A549 (cell line): ENCODE data around the gene NTF3. TPM values are rescaled to one million over a fixed set of nuclear protein-coding genes. Genes with fewer than 3 reads are reported as not detected.
A peak's percentile ranks its signal among the peaks of the same experiment; 100 is the strongest.

Experiments
- ATAC-seq, 2 experiments: fragments of 200-7000 bp in 1 of 2; fragments of >200 bp in 1 of 2; cut with Nextera tagmentation in 1 of 2; cut with Tn5 transposase in 1 of 2; 3 replicates each; pipeline versions ENCODE4 v1.8.0 to v1.9.1; 2018 to 2020; ENCODE audit warnings: mild to moderate bottlenecking in 1 of 2, moderate library complexity in 1 of 2
- CTCF ChIA-PET: fragments of 300-600 bp; sonication (Branson Sonifier 250); formaldehyde crosslinking; extraction: SDS; loops from one replicate; lab custom pipeline; 2021; ENCODE audit warnings: antibody characterized with exemption, inconsistent platforms; lab: Yijun Ruan, JAX
- POLR2A ChIA-PET: fragments of 350-600 bp; formaldehyde crosslinking; extraction: SDS; loops from one replicate; lab custom pipeline; 2021; ENCODE audit warnings: antibody characterized with exemption, inconsistent platforms; lab: Yijun Ruan, JAX
- DNase-seq, 2 experiments: peaks; one replicate each; pipeline versions ENCODE4 v3.0.0 to v3.0.0-alpha.2; 2011 to 2016; ENCODE audit warnings: low read depth in 1 of 2, low spot score in 1 of 2
- FAIRE-seq: peaks from 2 replicates; lab custom pipeline; 2011; peaks lifted over from hg19 to GRCh38; lab: Jason Lieb, UNC
- H3K27ac ChIP-seq, 2 experiments: fragments of >200 bp; sonication (Bioruptor Twin); formaldehyde crosslinking; 3 replicates each; pipeline ENCODE4 v1.5.1; 2016 to 2017
- H3K4me1 ChIP-seq: fragments of >200 bp; sonication (Bioruptor Twin); formaldehyde crosslinking; 3 replicates; pipeline ENCODE4 v1.6.1; 2016
- H3K4me2 ChIP-seq: fragments of >200 bp; sonication (Bioruptor Twin); formaldehyde crosslinking; 3 replicates; pipeline ENCODE4 v1.6.1; 2016
- H3K4me3 ChIP-seq: fragments of >200 bp; sonication (Bioruptor Twin); formaldehyde crosslinking; 3 replicates; pipeline ENCODE4 v1.5.1; 2016
- H3K9me3 ChIP-seq: fragments of >200 bp; sonication (Bioruptor Twin); formaldehyde crosslinking; 3 replicates; pipeline ENCODE4 v1.6.1; 2016
- ATOH8 ChIP-seq: fragments of 250-450 bp; sonication (Bioruptor Pico); IDR thresholded peaks from 2 replicates; pipeline ENCODE4 v1.5.0; 2020; ENCODE audit warnings: low read depth, mild to moderate bottlenecking, moderate library complexity
- BCL3 ChIP-seq: fragments of >200 bp; sonication (Bioruptor Twin); formaldehyde crosslinking; IDR thresholded peaks from 3 replicates; pipeline ENCODE4 v1.6.1; 2016
- BHLHE40 ChIP-seq: IDR thresholded peaks from 2 replicates; pipeline ENCODE4 v1.6.1; 2012; ENCODE audit warnings: low read depth, low read length, inconsistent platforms
- CEBPB ChIP-seq, 2 experiments: fragments of >200 bp in 1 of 2; sonication (Bioruptor Twin) in 1 of 2; formaldehyde crosslinking in 1 of 2; IDR thresholded peaks; 2 replicates each; pipeline ENCODE4 v1.6.1; 2012 to 2016
- CHD2 ChIP-seq: fragments of 150-350 bp; IDR thresholded peaks from 2 replicates; pipeline ENCODE4 v1.6.1; 2014; ENCODE audit warnings: low read length; ENCODE audit not compliant: partially characterized antibody
- CTCF ChIP-seq: fragments of >200 bp; sonication (Bioruptor Twin); formaldehyde crosslinking; IDR thresholded peaks from 3 replicates; pipeline ENCODE4 v1.5.1; 2016
- EHF ChIP-seq: fragments of 250-450 bp; sonication (Bioruptor Pico); IDR thresholded peaks from 2 replicates; pipeline ENCODE4 v1.5.0; 2020; ENCODE audit warnings: mild to moderate bottlenecking
- EHMT2 ChIP-seq: fragments of 200-600 bp; sonication (generic); IDR thresholded peaks from 2 replicates; pipeline ENCODE4 v1.6.1; 2016; ENCODE audit warnings: antibody characterized with exemption, low read depth, mild to moderate bottlenecking, moderate library complexity
- FOSB ChIP-seq: fragments of 250-450 bp; sonication (Bioruptor Pico); IDR thresholded peaks from 2 replicates; pipeline ENCODE4 v1.5.0; 2020; ENCODE audit warnings: mild to moderate bottlenecking, moderate library complexity
- FOXS1 ChIP-seq: fragments of 250-450 bp; sonication (Bioruptor Pico); IDR thresholded peaks from 2 replicates; pipeline ENCODE4 v1.5.0; 2020; ENCODE audit warnings: mild to moderate bottlenecking, moderate library complexity
- HDAC2 ChIP-seq: fragments of 200-600 bp; sonication (generic); IDR thresholded peaks from 2 replicates; pipeline ENCODE4 v1.6.1; 2016
- HOXA7 ChIP-seq: fragments of 250-450 bp; sonication (Bioruptor Pico); IDR thresholded peaks from 2 replicates; pipeline ENCODE4 v1.5.0; 2020; ENCODE audit warnings: mild to moderate bottlenecking, moderate library complexity
- JUN ChIP-seq, 2 experiments: fragments of >200 bp; sonication (Bioruptor Twin); formaldehyde crosslinking; IDR thresholded peaks; 2 replicates in 1 of 2; 3 replicates in 1 of 2; pipeline ENCODE4 v1.6.1; 2016 to 2017
- JUNB ChIP-seq: fragments of >200 bp; sonication (Bioruptor Twin); formaldehyde crosslinking; IDR thresholded peaks from 2 replicates; pipeline ENCODE4 v1.6.1; 2016
- MAFK ChIP-seq: fragments of 450-650 bp; IDR thresholded peaks from 2 replicates; pipeline ENCODE4 v1.6.1; 2014; ENCODE audit not compliant: partially characterized antibody
- MAZ ChIP-seq: fragments of 150-350 bp; IDR thresholded peaks from 2 replicates; pipeline ENCODE4 v1.6.1; 2014; ENCODE audit warnings: antibody characterized with exemption, low read depth, low read length, borderline replicate concordance
- NFE2L2 ChIP-seq: fragments of 150-350 bp; conservative IDR thresholded peaks from 2 replicates; pipeline ENCODE4 v1.6.1; 2014; ENCODE audit warnings: low read length
- NR3C1 ChIP-seq: fragments of >200 bp; sonication (Bioruptor Twin); formaldehyde crosslinking; IDR thresholded peaks from 3 replicates; pipeline ENCODE4 v1.6.1; 2017
- POLR2AphosphoS2 ChIP-seq: conservative IDR thresholded peaks from 2 replicates; pipeline ENCODE4 v1.6.1; 2012; ENCODE audit warnings: low read length, improper control_type of control experiment, inconsistent platforms
- RAD21 ChIP-seq, 2 experiments: fragments of >200 bp in 1 of 2; sonication (Bioruptor Twin) in 1 of 2; formaldehyde crosslinking in 1 of 2; IDR thresholded peaks in 1 of 2; conservative IDR thresholded peaks in 1 of 2; 2 replicates in 1 of 2; 3 replicates in 1 of 2; pipeline ENCODE4 v1.6.1; 2012 to 2018; ENCODE audit warnings: inconsistent platforms in 1 of 2
- RFX5 ChIP-seq: fragments of 450-650 bp; IDR thresholded peaks from 2 replicates; pipeline ENCODE4 v1.7.1; 2014; ENCODE audit warnings: antibody characterized with exemption, mild to moderate bottlenecking, moderate library complexity
- SREBF2 ChIP-seq: fragments of 450-650 bp; IDR thresholded peaks from 2 replicates; pipeline ENCODE4 v1.6.1; 2014; ENCODE audit warnings: mild to moderate bottlenecking, moderate library complexity
- TP53 ChIP-seq: fragments of 250-450 bp; sonication (Bioruptor Pico); IDR thresholded peaks from 2 replicates; pipeline ENCODE4 v1.5.0; 2021; ENCODE audit warnings: mild to moderate bottlenecking, moderate library complexity
- WGBS: methylation state at CpG from one replicate; pipeline ENCODE4 v1.1.6; 2017; ENCODE audit errors: missing lambda C conversion rate; 5-methylcytosine and 5-hydroxymethylcytosine counted together
- polyA plus RNA-seq, 4 experiments: library from polyadenylated mRNA; depleted of rRNA in 3 of 4; stranded (reverse); fragments of >200 nt; fragmentation: RNase III in 1 of 4; extraction: RNeasy Plus Mini Kit Qiagen cat#74134 plus additional on column Dnase treatment in 1 of 4; gene quantifications; 2 replicates in 3 of 4; 3 replicates in 1 of 4; pipeline ENCODE4 v1.2.3, GENCODE V29; 2011 to 2017

Gene NTF3
- polyA plus RNA-seq, 2 of the 4 experiments (the other 2 are of a cell fraction), result not detected

GRCh38 chr12:5507401-5507935 lies 75.6 kb downstream of the NTF3 start:
- no peak for TF ChIP-seq RAD21 (conservative IDR thresholded peaks at IDR 0.05 in 1 of 2, IDR thresholded peaks at IDR 0.05 in 1 of 2)
- TF ChIP-seq TP53, result no peak
- TF ChIP-seq CHD2, result no peak
- TF ChIP-seq SREBF2, result no peak
- TF ChIP-seq EHMT2, result no peak
- TF ChIP-seq BCL3, result no peak
- TF ChIP-seq RFX5, result no peak
- TF ChIP-seq JUN (IDR thresholded peaks at IDR 0.05), result no peak
- TF ChIP-seq, all 56 proteins: peak for 0
- Histone ChIP-seq H3K27ac (no peak overlapping the region), H3K4me2 (no peak overlapping the region), H3K9me3 (no peaks in the 10 kb centered on the region), H3K4me1 (no peaks in the 10 kb centered on the region), H3K4me3 (no peak overlapping the region)
- ATAC-seq (no peak), DNase-seq (no peak), FAIRE-seq (no peak)
- POLR2A ChIA-PET, result no interaction called here
- WGBS, result 27% methylated on average over 8 of the region's 8 CpGs
- CTCF ChIA-PET, result no interaction called here

GRCh38 chr12:5507944-5508343 lies 76.0 kb downstream of the NTF3 start:
- H3K4me3 ChIP-seq, result no peak overlapping the region
- H3K27ac ChIP-seq, result no peak overlapping the region
- H3K4me2 ChIP-seq, result no peak overlapping the region
- no peaks in the 10 kb centered on the region for H3K9me3 ChIP-seq
- ATAC-seq, result no peak
- no peak for DNase-seq
- no peak for TF ChIP-seq HDAC2
- no peak for TF ChIP-seq NR3C1
- no peak for TF ChIP-seq FOXS1 (CRISPR knock-in tag)
- POLR2A ChIA-PET, result no interaction called here
- 22% methylated on average over 5 of the region's 5 CpGs for WGBS
- CTCF ChIA-PET, result no interaction called here
- H3K4me1 ChIP-seq, result no peaks in the 10 kb centered on the region
- FAIRE-seq, result no peak

- ATAC-seq (no peak), DNase-seq (no peak), FAIRE-seq (no peak)
- no peak overlapping the region for H3K4me2 ChIP-seq
- WGBS, result 54% methylated on average over 4 of the region's 4 CpGs
- no peaks in the 10 kb centered on the region for H3K4me1 ChIP-seq
- CTCF ChIA-PET, result interaction anchor here (1.2 kb wide), 1 partner anchor 13 kb away, joined by 3 read pairs; no protein-coding TSS in a partner anchor
- no peaks in the 10 kb centered on the region for H3K9me3 ChIP-seq
- POLR2A ChIA-PET, result no interaction called here
- TF ChIP-seq MAFK, result peak; percentile 99
- TF ChIP-seq JUNB, result no peak
- TF ChIP-seq EHF (CRISPR knock-in tag), result no peak
- H3K4me3 ChIP-seq, result no peak overlapping the region
- H3K27ac ChIP-seq, result no peak overlapping the region
These were observed 77.2 kb downstream of the NTF3 start for GRCh38 chr12:5509102-5509501.

GRCh38 chr12:5509557-5509956 lies 77.6 kb downstream of the NTF3 start:
- H3K4me1 ChIP-seq, result no peaks in the 10 kb centered on the region
- H3K4me3 ChIP-seq, result no peak overlapping the region
- TF ChIP-seq HDAC2, result no peak
- no peak for TF ChIP-seq RAD21 (conservative IDR thresholded peaks at IDR 0.05 in 1 of 2, IDR thresholded peaks at IDR 0.05 in 1 of 2)
- TF ChIP-seq POLR2AphosphoS2, result no peak
- no peak for TF ChIP-seq MAFK
- ChIA-PET POLR2A (no interaction called here), CTCF (interaction anchor here (1.1 to 1.2 kb wide), 2 partner anchors 14 kb away, joined by 3 read pairs; no protein-coding TSS in a partner anchor)
- 3% methylated on average over 7 of the region's 7 CpGs for WGBS
- H3K9me3 ChIP-seq, result no peaks in the 10 kb centered on the region
- DNase-seq, result no peak
- no peak overlapping the region for H3K27ac ChIP-seq
- no peak for FAIRE-seq
- no peak overlapping the region for H3K4me2 ChIP-seq
- no peak for ATAC-seq

- Histone ChIP-seq H3K27ac (no peak overlapping the region), H3K4me2 (no peak overlapping the region), H3K4me3 (no peak overlapping the region), H3K4me1 (no peaks in the 10 kb centered on the region), H3K9me3 (no peaks in the 10 kb centered on the region)
- WGBS, result 55% methylated on average over 9 of the region's 9 CpGs
- POLR2A ChIA-PET, result no interaction called here
- no peak for ATAC-seq
- DNase-seq, result no peak
- CTCF ChIA-PET, result interaction anchor here (0.5 to 1.9 kb wide), 3 partner anchors 13 to 140 kb away, joined by 3 to 6 read pairs (median 3); no protein-coding TSS in a partner anchor
- FAIRE-seq, result no peak
- TF ChIP-seq HDAC2 (no peak), FOSB (CRISPR knock-in tag) (no peak), NFE2L2 (no peak), CEBPB (IDR thresholded peaks at IDR 0.05) (no peak), JUNB (no peak), CTCF (no peak), HOXA7 (CRISPR knock-in tag) (no peak), EHMT2 (no peak), RAD21 (conservative IDR thresholded peaks at IDR 0.05 in 1 of 2, IDR thresholded peaks at IDR 0.05 in 1 of 2) (no peak), CHD2 (no peak), SREBF2 (no peak), JUN (IDR thresholded peaks at IDR 0.05) (no peak), ATOH8 (CRISPR knock-in tag) (no peak), MAZ (no peak), BHLHE40 (no peak), EHF (CRISPR knock-in tag) (no peak)
These were observed 78.4 kb downstream of the NTF3 start for GRCh38 chr12:5510251-5510805.
